Type B pancreatic cell (in vitro differentiated cells): ENCODE data around the gene CAMTA2. TPM values are rescaled to one million over a fixed set of nuclear protein-coding genes. Genes with fewer than 3 reads are reported as not detected.

ENCODE experiments used
- DNase-seq: peaks from one replicate; pipeline ENCODE4 v3.0.0; 2021; ENCODE audit warnings: mixed read lengths; ENCODE audit not compliant: unreplicated experiment; ENCODE audit errors: extremely low spot score
- H3K27ac Mint-ChIP-seq: 2 replicates; pipeline ENCODE4 v1.8.0; 2021; ENCODE audit warnings: mild to moderate bottlenecking, mixed read lengths
- H3K27me3 Mint-ChIP-seq: 2 replicates; pipeline ENCODE4 v1.8.0; 2021; ENCODE audit warnings: mixed read lengths
- H3K36me3 Mint-ChIP-seq: 2 replicates; pipeline ENCODE4 v1.8.0; 2021; ENCODE audit warnings: mixed read lengths
- H3K4me1 Mint-ChIP-seq: one replicate; pipeline ENCODE4 v1.8.0; 2021; ENCODE audit warnings: mixed read lengths; ENCODE audit not compliant: unreplicated experiment
- H3K4me3 Mint-ChIP-seq: 2 replicates; pipeline ENCODE4 v1.8.0; 2021; ENCODE audit warnings: mild to moderate bottlenecking, mixed read lengths
- H3K9me3 Mint-ChIP-seq: 2 replicates; pipeline ENCODE4 v1.8.0; 2021; ENCODE audit warnings: mixed read lengths
- CTCF ChIP-seq: fragments of 200-600 bp; sonication (generic); conservative IDR thresholded peaks from 2 replicates; pipeline ENCODE4 v1.5.0; 2021; ENCODE audit warnings: antibody characterized with exemption, mild to moderate bottlenecking
- total RNA-seq: library from RNA; stranded (reverse); gene quantifications from 2 replicates; pipeline ENCODE4 v1.2.1, GENCODE V29; 2021; ENCODE audit warnings: low replicate concordance

CAMTA2 gene
- total RNA-seq, 1 donor from 2014 or later, result 26.3 TPM

DNA sequence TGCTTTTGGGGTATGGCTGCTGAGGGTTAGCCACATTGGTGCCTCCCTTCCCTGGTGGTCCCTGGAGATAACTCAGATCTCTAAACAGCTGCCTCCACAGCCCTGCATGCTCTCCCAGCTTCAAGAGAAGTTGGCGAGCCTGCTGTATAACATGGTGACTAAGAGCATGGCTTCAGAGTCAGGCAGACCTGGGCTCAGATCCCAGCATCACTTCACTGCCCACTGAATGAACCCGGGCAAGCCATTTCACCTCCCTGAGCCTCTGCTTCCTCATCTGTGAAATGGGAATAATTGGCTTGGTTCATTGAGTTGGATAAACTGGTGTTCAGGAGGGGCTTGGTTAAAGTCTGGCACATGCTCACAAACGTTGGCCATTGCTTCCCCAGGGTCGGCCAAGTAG, 26.9 kb upstream of the CAMTA2 start:
- no peaks in the 10 kb centered on the region for H3K4me1 Mint-ChIP-seq

GRCh38 chr17:5011928-5012327, 24.5 kb upstream of the CAMTA2 start:
- Mint-ChIP-seq H3K36me3 (peaks cover 23% of the 10 kb centered on the region), H3K27ac (no peak overlapping the region)

More for the DNA sequence above, 26.9 kb upstream of the CAMTA2 start:
- Mint-ChIP-seq H3K4me3 (no peak overlapping the region), H3K9me3 (no peaks in the 10 kb centered on the region), H3K36me3 (peaks cover 12% of the 10 kb centered on the region), H3K27ac (no peak overlapping the region), H3K27me3 (no peaks in the 10 kb centered on the region)
- no peak for TF ChIP-seq CTCF
- no peak for DNase-seq

GRCh38 chr17:5003214-5003867, 15.9 kb upstream of the CAMTA2 start:
- Mint-ChIP-seq H3K4me3 (no peak overlapping the region), H3K36me3 (peaks cover 34% of the 10 kb centered on the region), H3K27me3 (no peaks in the 10 kb centered on the region), H3K27ac (no peak overlapping the region), H3K9me3 (no peaks in the 10 kb centered on the region), H3K4me1 (peaks cover 10% of the 10 kb centered on the region)
- TF ChIP-seq CTCF, result no peak
- DNase-seq, result no peak

More at GRCh38 chr17:5011928-5012327, 24.5 kb upstream of the CAMTA2 start:
- DNase-seq, result no peak
- H3K4me3 Mint-ChIP-seq, result no peak overlapping the region
- no peaks in the 10 kb centered on the region for H3K4me1 Mint-ChIP-seq
- no peaks in the 10 kb centered on the region for H3K9me3 Mint-ChIP-seq
- H3K27me3 Mint-ChIP-seq, result no peaks in the 10 kb centered on the region
- TF ChIP-seq CTCF, result no peak

DNA sequence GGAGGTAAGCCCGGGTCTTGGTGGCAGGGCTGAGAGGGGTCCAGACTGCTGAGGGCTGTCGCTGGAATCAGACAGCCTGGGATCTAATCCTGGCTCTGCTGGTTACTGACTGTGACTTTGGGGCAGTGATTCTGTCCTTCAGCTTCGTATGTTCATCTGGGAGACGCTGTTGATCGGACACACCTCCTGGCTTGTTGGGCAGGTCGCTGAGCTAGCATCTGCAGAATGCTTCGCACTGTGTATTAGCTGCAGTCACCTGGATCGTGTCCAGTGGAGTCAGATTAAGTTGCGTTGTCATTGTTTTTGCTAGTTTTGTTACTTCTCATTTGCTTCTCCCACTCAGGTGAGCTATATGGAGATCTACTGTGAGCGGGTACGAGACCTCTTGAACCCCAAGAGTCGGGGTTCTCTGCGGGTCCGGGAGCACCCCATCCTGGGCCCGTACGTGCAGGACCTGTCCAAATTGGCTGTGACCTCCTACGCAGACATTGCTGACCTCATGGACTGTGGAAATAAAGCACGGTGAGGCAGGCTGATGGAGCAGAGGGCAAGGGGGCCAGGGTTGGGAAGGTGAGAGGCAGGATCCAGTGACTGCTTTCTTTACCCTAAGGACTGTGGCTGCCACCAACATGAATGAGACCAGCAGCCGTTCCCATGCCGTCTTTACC, 14.8 kb upstream of the CAMTA2 start:
- DNase-seq, result no peak
- no peak overlapping the region for H3K27ac Mint-ChIP-seq
- H3K4me1 Mint-ChIP-seq, result peaks cover 10% of the 10 kb centered on the region
- H3K4me3 Mint-ChIP-seq, result no peak overlapping the region
- no peaks in the 10 kb centered on the region for H3K9me3 Mint-ChIP-seq
- TF ChIP-seq CTCF, result no peak
- no peaks in the 10 kb centered on the region for H3K27me3 Mint-ChIP-seq
- peaks cover 25% of the 10 kb centered on the region for H3K36me3 Mint-ChIP-seq

DNA sequence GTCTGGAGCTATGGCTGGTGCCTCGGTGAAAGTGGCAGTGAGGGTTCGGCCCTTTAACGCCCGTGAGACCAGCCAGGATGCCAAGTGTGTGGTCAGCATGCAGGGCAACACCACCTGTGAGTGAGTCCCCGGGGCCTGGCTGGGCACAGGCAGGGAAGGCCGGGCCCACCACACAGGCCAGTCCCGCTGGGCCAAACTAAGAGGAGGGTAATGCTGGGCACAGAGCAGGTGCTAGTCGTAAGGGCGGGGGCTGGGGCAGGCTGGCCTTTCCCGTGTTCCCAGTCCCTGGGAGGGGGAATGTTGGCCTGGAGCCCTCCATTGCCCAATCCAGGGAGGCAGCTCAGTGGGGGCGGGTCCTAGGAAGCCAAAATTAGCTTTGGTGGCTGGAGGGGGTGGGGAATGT, 12.8 kb upstream of the CAMTA2 start:
- H3K27ac Mint-ChIP-seq, result no peak overlapping the region
- peaks cover 19% of the 10 kb centered on the region for H3K36me3 Mint-ChIP-seq
- H3K4me3 Mint-ChIP-seq, result peak overlapping the region; percentile 34
- no peak for TF ChIP-seq CTCF
- peaks cover 3% of the 10 kb centered on the region for H3K27me3 Mint-ChIP-seq
- DNase-seq, result no peak
- no peaks in the 10 kb centered on the region for H3K9me3 Mint-ChIP-seq
- peaks cover 10% of the 10 kb centered on the region for H3K4me1 Mint-ChIP-seq
